DOHH2 (cell line): ENCODE data around the gene NME2.
A peak's percentile ranks its signal among the peaks of the same experiment; 100 is the strongest.

Source experiments
- H3F3A ChIP-seq: fragments of 200-600 bp; sonication (generic), shearing (Covaris generic); 2 replicates; pipeline ENCODE4 v1.6.0; 2016; ENCODE audit warnings: antibody characterized with exemption, mild to moderate bottlenecking; ENCODE audit not compliant: control insufficient read depth, insufficient read depth
- H3K27ac ChIP-seq: fragments of 200-600 bp; sonication (generic); 2 replicates; pipeline ENCODE4 v1.5.1; 2014; ENCODE audit warnings: low read depth, mild to moderate bottlenecking, low read length, moderate library complexity
- H3K27me3 ChIP-seq: fragments of 200-600 bp; sonication (generic); 2 replicates; pipeline ENCODE4 v1.6.1; 2014; ENCODE audit warnings: mild to moderate bottlenecking, low read length, mixed read lengths; ENCODE audit not compliant: control insufficient read depth
- H3K36me3 ChIP-seq: fragments of 200-600 bp; sonication (generic); 2 replicates; pipeline ENCODE4 v1.6.1; 2014; ENCODE audit warnings: mild to moderate bottlenecking, low read length, moderate library complexity, mixed read lengths; ENCODE audit not compliant: control insufficient read depth
- H3K4me1 ChIP-seq: fragments of 200-600 bp; sonication (generic); 2 replicates; pipeline ENCODE4 v1.6.1; 2014; ENCODE audit warnings: mild to moderate bottlenecking, low read length, mixed read lengths; ENCODE audit not compliant: control insufficient read depth
- H3K4me2 ChIP-seq: fragments of 200-600 bp; sonication (generic); 2 replicates; pipeline ENCODE4 v1.6.0; 2014; ENCODE audit warnings: mild to moderate bottlenecking, low read length, moderate library complexity
- H3K4me3 ChIP-seq: fragments of 200-600 bp; sonication (generic); 2 replicates; pipeline ENCODE4 v1.5.1; 2014; ENCODE audit warnings: mild to moderate bottlenecking, low read length, mixed read lengths
- H3K79me2 ChIP-seq: fragments of 200-600 bp; sonication (generic); 2 replicates; pipeline ENCODE4 v1.6.1; 2014; ENCODE audit warnings: mild to moderate bottlenecking, low read length, mixed read lengths; ENCODE audit not compliant: control insufficient read depth
- H3K9me2 ChIP-seq: fragments of 200-600 bp; sonication (generic); replicated peaks from 2 replicates; pipeline ENCODE4 v1.6.1; 2014; ENCODE audit warnings: mild to moderate bottlenecking, low read length, mixed read lengths; ENCODE audit not compliant: control insufficient read depth
- H3K9me3 ChIP-seq: fragments of 200-600 bp; sonication (generic); 2 replicates; pipeline ENCODE4 v1.6.1; 2014; ENCODE audit warnings: antibody characterized with exemption, low read length, mixed read lengths; ENCODE audit not compliant: control insufficient read depth, insufficient read depth
- H4K20me1 ChIP-seq: fragments of 200-600 bp; sonication (generic); 2 replicates; pipeline ENCODE4 v1.6.0; 2014; ENCODE audit warnings: low read depth, mild to moderate bottlenecking, antibody characterized with exemption, low read length, moderate library complexity; ENCODE audit not compliant: control insufficient read depth, insufficient read depth
- EZH2phosphoT487 ChIP-seq: fragments of 200-600 bp; sonication (generic); IDR thresholded peaks from 2 replicates; pipeline ENCODE4 v1.6.1; 2017; ENCODE audit warnings: borderline replicate concordance, mild to moderate bottlenecking, antibody characterized with exemption, low read length, moderate library complexity, mixed read lengths
- TF ChIP-seq, protein P1 (sequence below): fragments of 200-600 bp; sonication (generic); IDR thresholded peaks from one replicate; pipeline ENCODE4 v1.5.1; 2014; ENCODE audit warnings: antibody characterized with exemption, mild to moderate bottlenecking, low read depth, low read length; ENCODE audit not compliant: poor library complexity, severe bottlenecking

NME2 gene

DNA sequence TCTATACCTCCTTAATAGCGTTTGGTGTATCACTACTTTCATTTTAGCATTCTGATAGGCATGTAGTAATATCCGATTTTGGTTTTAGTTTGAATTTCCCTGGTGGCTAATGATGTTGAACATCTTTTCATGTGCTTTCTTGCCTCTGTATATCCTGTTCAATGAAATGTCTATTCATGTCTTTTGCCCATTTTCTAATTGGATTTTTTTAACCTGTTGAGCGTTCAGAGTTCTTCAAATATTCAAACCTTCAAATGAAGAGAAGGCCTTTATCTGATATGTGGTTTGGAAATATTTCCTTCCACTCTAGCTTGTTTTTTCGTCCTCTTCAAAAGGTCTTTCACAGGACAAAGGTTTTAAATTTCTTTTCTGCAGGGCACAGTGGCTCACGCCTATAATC is 15.3 kb upstream of the NME2 start:
- Histone ChIP-seq H3K79me2 (peaks cover 26% of the 10 kb centered on the region), H3K4me1 (peaks cover 21% of the 10 kb centered on the region), H3K9me2 (no peaks in the 10 kb centered on the region), H3K27me3 (no peaks in the 10 kb centered on the region), H3K27ac (no peak overlapping the region), H3K4me3 (no peak overlapping the region), H3K36me3 (peaks cover 22% of the 10 kb centered on the region), H4K20me1 (no peaks in the 10 kb centered on the region), H3K4me2 (no peak overlapping the region), H3K9me3 (no peaks in the 10 kb centered on the region), H3F3A (no peaks in the 10 kb centered on the region)
- no peak for TF ChIP-seq EZH2phosphoT487
- TF ChIP-seq, protein P1, sequence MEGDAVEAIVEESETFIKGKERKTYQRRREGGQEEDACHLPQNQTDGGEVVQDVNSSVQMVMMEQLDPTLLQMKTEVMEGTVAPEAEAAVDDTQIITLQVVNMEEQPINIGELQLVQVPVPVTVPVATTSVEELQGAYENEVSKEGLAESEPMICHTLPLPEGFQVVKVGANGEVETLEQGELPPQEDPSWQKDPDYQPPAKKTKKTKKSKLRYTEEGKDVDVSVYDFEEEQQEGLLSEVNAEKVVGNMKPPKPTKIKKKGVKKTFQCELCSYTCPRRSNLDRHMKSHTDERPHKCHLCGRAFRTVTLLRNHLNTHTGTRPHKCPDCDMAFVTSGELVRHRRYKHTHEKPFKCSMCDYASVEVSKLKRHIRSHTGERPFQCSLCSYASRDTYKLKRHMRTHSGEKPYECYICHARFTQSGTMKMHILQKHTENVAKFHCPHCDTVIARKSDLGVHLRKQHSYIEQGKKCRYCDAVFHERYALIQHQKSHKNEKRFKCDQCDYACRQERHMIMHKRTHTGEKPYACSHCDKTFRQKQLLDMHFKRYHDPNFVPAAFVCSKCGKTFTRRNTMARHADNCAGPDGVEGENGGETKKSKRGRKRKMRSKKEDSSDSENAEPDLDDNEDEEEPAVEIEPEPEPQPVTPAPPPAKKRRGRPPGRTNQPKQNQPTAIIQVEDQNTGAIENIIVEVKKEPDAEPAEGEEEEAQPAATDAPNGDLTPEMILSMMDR = no peak

DNA sequence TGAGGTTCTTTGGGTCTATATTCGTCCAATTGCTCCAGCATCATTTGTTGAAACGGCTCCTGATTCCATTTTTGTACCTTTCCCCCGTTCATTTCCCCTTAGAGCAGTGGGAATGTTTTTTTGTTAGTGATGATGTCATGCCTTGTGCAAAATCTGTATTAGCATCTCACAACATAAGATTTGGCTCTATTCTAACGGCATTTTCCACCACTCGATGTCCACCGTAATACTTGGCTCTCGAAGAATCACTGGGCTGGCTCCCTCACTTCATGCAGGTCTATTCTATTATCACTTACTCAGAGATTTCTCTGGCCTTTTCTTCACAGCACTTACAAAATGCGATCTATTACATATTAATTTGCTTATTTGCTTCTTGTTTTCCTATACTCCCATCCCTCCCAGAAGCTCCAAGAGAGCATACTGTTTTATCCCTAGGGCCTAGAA is 13.4 kb upstream of the NME2 start:
- peaks cover 23% of the 10 kb centered on the region for H3K4me1 ChIP-seq
- no peaks in the 10 kb centered on the region for H3K9me3 ChIP-seq
- H3F3A ChIP-seq = no peaks in the 10 kb centered on the region
- peaks cover 44% of the 10 kb centered on the region for H3K79me2 ChIP-seq
- TF ChIP-seq, protein P1 = no peak
- no peak for TF ChIP-seq EZH2phosphoT487
- peak overlapping the region; percentile 66 for H3K4me2 ChIP-seq
- peak overlapping the region; percentile 59 for H3K4me3 ChIP-seq
- peaks cover 41% of the 10 kb centered on the region for H3K36me3 ChIP-seq
- peaks cover 3% of the 10 kb centered on the region for H4K20me1 ChIP-seq
- H3K27ac ChIP-seq = peak overlapping the region; percentile 48
- no peaks in the 10 kb centered on the region for H3K9me2 ChIP-seq
- no peaks in the 10 kb centered on the region for H3K27me3 ChIP-seq

DNA sequence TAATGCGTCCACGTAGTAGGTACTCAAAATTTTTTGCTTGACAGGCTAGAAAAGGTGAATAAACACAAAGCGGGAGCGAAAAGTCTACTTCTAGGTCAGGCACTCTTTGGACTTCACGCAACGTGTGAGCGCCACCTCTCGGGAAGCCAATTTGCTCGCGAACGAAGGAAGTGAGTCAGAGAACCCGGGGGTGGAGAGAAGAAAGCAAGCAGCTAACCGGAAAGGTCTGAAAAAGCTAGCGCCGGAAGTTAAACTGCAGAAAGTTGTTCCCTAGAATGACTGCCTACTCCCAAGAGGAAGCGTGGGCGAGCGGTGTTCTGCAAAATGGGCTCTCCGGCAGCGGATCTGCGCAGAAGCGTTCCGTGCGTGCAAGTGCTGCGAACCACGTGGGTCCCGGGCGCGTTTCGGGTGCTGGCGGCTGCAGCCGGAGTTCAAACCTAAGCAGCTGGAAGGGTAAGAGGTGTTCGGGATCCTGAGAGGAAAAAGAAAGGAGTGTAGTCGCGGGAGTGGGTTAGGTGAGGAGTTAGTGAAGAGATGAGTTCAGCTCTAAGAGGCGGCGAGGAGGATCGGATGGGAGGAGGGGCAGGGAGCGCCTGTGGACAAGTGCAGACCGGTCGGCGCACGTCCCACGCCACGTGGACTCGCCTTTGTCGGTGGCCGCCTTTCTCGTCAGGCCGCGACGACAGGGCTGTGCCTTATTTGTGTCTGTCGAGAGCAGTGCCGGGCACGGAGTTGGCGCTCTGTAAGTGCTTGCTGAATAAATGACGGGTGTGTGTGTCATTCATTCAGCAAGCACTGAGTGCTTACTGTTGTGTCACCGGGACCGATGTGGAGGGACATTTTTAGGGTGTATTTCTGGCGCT is 12.8 kb upstream of the NME2 start, which contains the start of gene NME1:
NME1 (plus strand) TSS at position 350 of the 863 bp plus-strand sequence. CDS start 2,096 bp downstream, outside the sequence.
- H3K4me3 ChIP-seq = peak within 1 kb of the TSS; percentile 78
- TF ChIP-seq, protein P1 = peak; percentile 95
- TF ChIP-seq EZH2phosphoT487 = no peak
- peaks cover 51% of the 10 kb centered on the region for H3K79me2 ChIP-seq
- no peaks in the 10 kb centered on the region for H3K9me3 ChIP-seq
- H3K4me2 ChIP-seq = peak within 1 kb of the TSS; percentile 66
- H4K20me1 ChIP-seq = peaks cover 3% of the 10 kb centered on the region
- peak within 1 kb of the TSS; percentile 48 for H3K27ac ChIP-seq
- H3F3A ChIP-seq = no peaks in the 10 kb centered on the region
- no peaks in the 10 kb centered on the region for H3K27me3 ChIP-seq
- peaks cover 23% of the 10 kb centered on the region for H3K4me1 ChIP-seq
- H3K36me3 ChIP-seq = peaks cover 47% of the 10 kb centered on the region
- no peaks in the 10 kb centered on the region for H3K9me2 ChIP-seq
